ENCODE data around the gene KRTAP9-7.
"Not testable (repeated sequence)": the region's sequence is repeated elsewhere in the genome, so short reads cannot be mapped to it uniquely, and the experiment has no call there.

DNA sequence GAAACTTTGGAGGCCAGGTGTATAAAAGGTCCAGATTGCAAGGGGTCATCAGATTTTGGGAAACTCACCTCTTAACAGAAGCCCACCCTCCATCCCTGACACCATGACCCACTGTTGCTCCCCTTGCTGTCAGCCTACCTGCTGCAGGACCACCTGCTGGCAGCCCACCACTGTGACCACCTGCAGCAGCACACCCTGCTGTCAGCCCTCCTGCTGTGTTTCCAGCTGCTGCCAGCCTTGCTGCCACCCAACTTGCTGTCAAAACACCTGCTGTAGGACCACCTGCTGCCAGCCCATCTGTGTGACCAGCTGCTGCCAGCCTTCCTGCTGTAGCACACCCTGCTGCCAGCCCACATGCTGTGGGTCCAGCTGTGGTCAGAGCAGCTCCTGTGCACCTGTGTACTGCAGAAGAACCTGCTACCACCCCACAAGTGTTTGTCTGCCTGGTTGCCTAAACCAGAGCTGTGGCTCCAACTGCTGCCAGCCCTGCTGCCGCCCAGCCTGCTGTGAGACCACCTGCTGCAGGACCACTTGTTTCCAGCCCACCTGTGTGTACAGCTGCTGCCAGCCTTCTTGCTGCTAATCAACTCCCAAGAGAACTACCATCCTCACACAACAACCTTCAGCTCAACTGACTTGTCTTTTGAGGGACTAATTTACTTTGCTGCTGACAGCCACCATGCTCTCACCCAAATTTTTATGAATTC is 42.9 kb upstream of the KRTAP9-7 start, which contains the start of gene KRTAP9-3:
- TF ChIP-seq POLR2A (IDR thresholded peaks at IDR 0.05; ENCODE audit: low read depth, low read length); POLR2AphosphoS5 (IDR thresholded peaks at IDR 0.05; ENCODE audit: low read depth, low read length); TAF1 (IDR thresholded peaks at IDR 0.05; ENCODE audit: low read depth, low read length); POU2F2 (IDR thresholded peaks at IDR 0.05; ENCODE audit: low read depth, low read length); PAX5 (IDR thresholded peaks at IDR 0.05; ENCODE audit: insufficient read depth, low read length, severe bottlenecking): not testable (repeated sequence)

Measured in GM12891 (cell line).